HL-60 (cell line): ENCODE data around the gene CRABP2.
A peak's percentile ranks its signal among the peaks of the same experiment; 100 is the strongest.

Experiments
- DNase-seq, 2 experiments: peaks; one replicate each; pipeline ENCODE4 v3.0.0-alpha.2; 2010 to 2020; ENCODE audit warnings: low read depth in 1 of 2, low spot score in 1 of 2
- H3K27ac ChIP-seq: fragments of 250-450 bp; sonication (Bioruptor Pico); replicated peaks from 2 replicates; pipeline ENCODE4 v1.5.1; 2020; ENCODE audit warnings: mild to moderate bottlenecking, moderate library complexity
- H3K27me3 ChIP-seq: fragments of 250-450 bp; sonication (Bioruptor Pico); 2 replicates; pipeline ENCODE4 v1.5.1; 2021; ENCODE audit warnings: mild to moderate bottlenecking, moderate library complexity; ENCODE audit not compliant: insufficient read depth, poor library complexity, severe bottlenecking
- H3K4me3 ChIP-seq: replicated peaks from 2 replicates; pipeline ENCODE4 v1.5.1; 2011; ENCODE audit warnings: mild to moderate bottlenecking, control low read depth, low read length; ENCODE audit not compliant: insufficient read depth
- GABPA ChIP-seq: IDR thresholded peaks from 2 replicates; pipeline ENCODE4 v1.6.1; 2012; ENCODE audit warnings: low read depth
- POLR2AphosphoS5 ChIP-seq: IDR thresholded peaks from 2 replicates; pipeline ENCODE4 v1.6.1; 2012; ENCODE audit warnings: low read depth
- SPI1 ChIP-seq: IDR thresholded peaks from 2 replicates; pipeline ENCODE4 v1.6.1; 2012; ENCODE audit warnings: low read depth, mild to moderate bottlenecking, borderline replicate concordance
- TF ChIP-seq, protein P1 (sequence below): IDR thresholded peaks from 2 replicates; pipeline ENCODE4 v1.6.1; 2012; ENCODE audit warnings: low read depth; ENCODE audit not compliant: insufficient replicate concordance
- TF ChIP-seq, protein P2 (sequence below): IDR thresholded peaks from one replicate; pipeline ENCODE4 v1.5.1; 2011; ENCODE audit warnings: low read length, control low read depth, inconsistent platforms; ENCODE audit not compliant: insufficient read depth

The CRABP2 gene

DNA sequence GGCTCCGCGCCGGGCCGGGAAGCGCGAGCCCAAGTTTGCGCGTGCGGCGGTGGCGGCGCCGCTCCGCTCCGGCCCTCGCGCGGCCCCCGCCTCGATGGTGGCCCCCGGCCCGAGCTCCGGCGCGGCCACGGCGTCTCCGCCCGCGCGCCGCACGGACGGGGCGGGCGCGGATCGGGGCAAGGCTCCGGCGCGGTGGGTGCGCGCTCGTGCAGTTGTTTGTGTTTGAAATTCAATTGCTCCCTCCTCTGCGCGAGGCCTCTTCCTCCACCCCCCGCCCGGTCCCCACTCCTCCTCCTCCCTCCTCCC, 46.0 kb upstream of the CRABP2 start, which contains the start of gene HDGF:
Gene HDGF, minus strand, starts transcription at position 225 of the 306 bp plus-strand sequence. CDS start 246 bp downstream, outside the sequence.
- TF ChIP-seq GABPA (no peak), SPI1 (no peak), POLR2AphosphoS5 (no peak)
- TF ChIP-seq, protein P1, sequence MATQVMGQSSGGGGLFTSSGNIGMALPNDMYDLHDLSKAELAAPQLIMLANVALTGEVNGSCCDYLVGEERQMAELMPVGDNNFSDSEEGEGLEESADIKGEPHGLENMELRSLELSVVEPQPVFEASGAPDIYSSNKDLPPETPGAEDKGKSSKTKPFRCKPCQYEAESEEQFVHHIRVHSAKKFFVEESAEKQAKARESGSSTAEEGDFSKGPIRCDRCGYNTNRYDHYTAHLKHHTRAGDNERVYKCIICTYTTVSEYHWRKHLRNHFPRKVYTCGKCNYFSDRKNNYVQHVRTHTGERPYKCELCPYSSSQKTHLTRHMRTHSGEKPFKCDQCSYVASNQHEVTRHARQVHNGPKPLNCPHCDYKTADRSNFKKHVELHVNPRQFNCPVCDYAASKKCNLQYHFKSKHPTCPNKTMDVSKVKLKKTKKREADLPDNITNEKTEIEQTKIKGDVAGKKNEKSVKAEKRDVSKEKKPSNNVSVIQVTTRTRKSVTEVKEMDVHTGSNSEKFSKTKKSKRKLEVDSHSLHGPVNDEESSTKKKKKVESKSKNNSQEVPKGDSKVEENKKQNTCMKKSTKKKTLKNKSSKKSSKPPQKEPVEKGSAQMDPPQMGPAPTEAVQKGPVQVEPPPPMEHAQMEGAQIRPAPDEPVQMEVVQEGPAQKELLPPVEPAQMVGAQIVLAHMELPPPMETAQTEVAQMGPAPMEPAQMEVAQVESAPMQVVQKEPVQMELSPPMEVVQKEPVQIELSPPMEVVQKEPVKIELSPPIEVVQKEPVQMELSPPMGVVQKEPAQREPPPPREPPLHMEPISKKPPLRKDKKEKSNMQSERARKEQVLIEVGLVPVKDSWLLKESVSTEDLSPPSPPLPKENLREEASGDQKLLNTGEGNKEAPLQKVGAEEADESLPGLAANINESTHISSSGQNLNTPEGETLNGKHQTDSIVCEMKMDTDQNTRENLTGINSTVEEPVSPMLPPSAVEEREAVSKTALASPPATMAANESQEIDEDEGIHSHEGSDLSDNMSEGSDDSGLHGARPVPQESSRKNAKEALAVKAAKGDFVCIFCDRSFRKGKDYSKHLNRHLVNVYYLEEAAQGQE, result no peak
- TF ChIP-seq, protein P2, sequence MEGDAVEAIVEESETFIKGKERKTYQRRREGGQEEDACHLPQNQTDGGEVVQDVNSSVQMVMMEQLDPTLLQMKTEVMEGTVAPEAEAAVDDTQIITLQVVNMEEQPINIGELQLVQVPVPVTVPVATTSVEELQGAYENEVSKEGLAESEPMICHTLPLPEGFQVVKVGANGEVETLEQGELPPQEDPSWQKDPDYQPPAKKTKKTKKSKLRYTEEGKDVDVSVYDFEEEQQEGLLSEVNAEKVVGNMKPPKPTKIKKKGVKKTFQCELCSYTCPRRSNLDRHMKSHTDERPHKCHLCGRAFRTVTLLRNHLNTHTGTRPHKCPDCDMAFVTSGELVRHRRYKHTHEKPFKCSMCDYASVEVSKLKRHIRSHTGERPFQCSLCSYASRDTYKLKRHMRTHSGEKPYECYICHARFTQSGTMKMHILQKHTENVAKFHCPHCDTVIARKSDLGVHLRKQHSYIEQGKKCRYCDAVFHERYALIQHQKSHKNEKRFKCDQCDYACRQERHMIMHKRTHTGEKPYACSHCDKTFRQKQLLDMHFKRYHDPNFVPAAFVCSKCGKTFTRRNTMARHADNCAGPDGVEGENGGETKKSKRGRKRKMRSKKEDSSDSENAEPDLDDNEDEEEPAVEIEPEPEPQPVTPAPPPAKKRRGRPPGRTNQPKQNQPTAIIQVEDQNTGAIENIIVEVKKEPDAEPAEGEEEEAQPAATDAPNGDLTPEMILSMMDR, result no peak
- no peak for DNase-seq
- Histone ChIP-seq H3K27me3 (no peaks in the 10 kb centered on the region), H3K27ac (peak within 1 kb of the TSS; percentile 99), H3K4me3 (peak within 1 kb of the TSS; percentile 75)

DNA sequence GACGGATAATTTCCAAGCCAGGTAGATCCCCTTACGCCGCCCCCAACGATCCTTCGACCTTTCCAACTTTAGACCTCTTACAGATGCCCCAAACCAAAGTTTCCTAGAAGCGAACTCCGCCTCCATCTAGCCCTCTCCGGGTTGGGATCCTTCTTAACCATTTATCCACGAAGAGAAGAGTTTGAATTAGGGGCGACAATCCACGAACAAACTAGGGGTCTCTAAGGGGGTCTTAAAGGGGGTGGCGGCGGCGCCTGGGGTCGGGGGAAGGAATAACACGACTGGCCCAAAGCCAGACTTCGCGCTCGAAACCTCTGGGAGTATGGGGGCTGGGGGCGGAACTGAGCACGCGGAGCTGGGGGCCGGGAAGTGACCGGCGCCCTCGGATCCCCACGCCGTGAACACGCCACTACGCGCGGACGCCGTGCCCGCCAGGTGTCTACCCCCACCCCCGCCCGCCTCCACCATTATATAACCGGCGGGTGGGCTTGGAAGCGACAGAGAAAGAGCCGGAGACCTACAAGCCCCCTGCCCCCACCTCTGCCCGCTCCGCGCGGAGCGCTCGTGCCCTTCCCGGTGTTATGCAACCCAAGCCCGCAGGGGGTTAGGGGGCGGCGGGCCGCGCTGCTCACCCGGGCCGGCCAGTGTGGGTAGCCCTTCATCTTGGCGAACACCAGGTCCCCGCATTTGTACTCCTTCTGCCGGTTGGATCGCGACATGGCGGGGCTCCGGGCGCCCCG, 45.5 kb upstream of the CRABP2 start:
- TF ChIP-seq GABPA, result no peak
- TF ChIP-seq POLR2AphosphoS5, result no peak
- TF ChIP-seq, protein P1, result no peak
- no peak for TF ChIP-seq SPI1
- TF ChIP-seq, protein P2, result no peak
- no peaks in the 10 kb centered on the region for H3K27me3 ChIP-seq
- DNase-seq, result peak in 1 of 2 experiments; percentile 67
- H3K27ac ChIP-seq, result peak overlapping the region; percentile 99
- H3K4me3 ChIP-seq, result peak overlapping the region; percentile 75

DNA sequence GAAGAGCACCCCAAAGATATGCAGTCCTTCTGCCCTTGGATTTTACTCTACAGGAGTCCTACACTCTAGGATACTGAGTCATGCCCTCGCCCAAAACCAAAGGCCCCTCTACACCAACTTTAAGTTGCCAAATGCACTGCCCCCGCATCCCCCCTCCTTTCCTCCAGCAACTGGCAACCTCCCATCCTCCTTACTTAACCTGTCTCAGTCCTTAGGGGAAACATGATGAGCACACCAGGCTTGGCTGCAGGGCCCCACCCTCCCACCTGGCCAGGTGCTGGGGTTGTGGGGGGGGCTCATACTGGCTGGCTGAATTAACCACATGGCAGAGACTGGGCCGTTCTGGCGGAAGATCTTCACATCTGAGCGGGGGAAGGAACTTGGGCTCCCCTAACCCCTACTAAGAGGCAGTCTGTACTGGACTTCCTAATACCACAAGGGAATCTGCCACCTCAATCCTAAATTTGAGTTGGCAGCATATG, 44.8 kb upstream of the CRABP2 start:
- H3K27me3 ChIP-seq, result no peaks in the 10 kb centered on the region
- DNase-seq, result peak; percentile 67 to 78
- TF ChIP-seq, protein P2, result no peak
- TF ChIP-seq SPI1, result 0 out of 2 replicates have a peak, but pooled peaks have one; percentile 17
- H3K4me3 ChIP-seq, result peak overlapping the region; percentile 75
- H3K27ac ChIP-seq, result peak overlapping the region; percentile 99
